Measurements from ENCODE around the gene ZNF213.

DNA sequence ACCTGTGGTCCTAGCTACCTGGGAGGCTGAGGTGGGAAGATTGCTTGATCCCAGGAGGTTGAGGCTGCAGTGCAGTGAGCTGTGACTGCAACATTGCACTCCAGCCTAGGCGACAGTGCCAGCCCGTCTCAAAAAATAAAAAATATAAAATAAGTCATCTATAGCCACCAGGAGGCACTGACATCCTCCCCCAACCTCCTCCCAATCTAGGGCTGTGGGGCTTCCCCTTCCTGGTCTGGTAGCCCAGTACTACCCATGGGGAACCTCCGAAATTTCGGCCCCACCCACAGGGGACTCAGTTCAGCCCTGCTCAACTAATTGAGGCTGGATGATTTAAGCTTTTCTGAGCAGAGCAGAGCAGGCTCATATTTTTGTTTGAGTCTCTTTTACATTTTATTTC, 39.0 kb upstream of the ZNF213 start:
- TF ChIP-seq RARB (CRISPR knock-in tag; IDR thresholded peaks at IDR 0.05) (no peak), ZC3H10 (CRISPR knock-in tag; IDR thresholded peaks at IDR 0.05) (no peak), ZNF8 (CRISPR knock-in tag; IDR thresholded peaks at IDR 0.05) (no peak), PPARA (CRISPR knock-in tag; IDR thresholded peaks at IDR 0.05; ENCODE audit: borderline replicate concordance) (no peak), TCF4 (CRISPR knock-in tag; IDR thresholded peaks at IDR 0.05; ENCODE audit: borderline replicate concordance) (no peak), ZNF70 (CRISPR knock-in tag; IDR thresholded peaks at IDR 0.05) (no peak)
- TF ChIP-seq, protein P1, sequence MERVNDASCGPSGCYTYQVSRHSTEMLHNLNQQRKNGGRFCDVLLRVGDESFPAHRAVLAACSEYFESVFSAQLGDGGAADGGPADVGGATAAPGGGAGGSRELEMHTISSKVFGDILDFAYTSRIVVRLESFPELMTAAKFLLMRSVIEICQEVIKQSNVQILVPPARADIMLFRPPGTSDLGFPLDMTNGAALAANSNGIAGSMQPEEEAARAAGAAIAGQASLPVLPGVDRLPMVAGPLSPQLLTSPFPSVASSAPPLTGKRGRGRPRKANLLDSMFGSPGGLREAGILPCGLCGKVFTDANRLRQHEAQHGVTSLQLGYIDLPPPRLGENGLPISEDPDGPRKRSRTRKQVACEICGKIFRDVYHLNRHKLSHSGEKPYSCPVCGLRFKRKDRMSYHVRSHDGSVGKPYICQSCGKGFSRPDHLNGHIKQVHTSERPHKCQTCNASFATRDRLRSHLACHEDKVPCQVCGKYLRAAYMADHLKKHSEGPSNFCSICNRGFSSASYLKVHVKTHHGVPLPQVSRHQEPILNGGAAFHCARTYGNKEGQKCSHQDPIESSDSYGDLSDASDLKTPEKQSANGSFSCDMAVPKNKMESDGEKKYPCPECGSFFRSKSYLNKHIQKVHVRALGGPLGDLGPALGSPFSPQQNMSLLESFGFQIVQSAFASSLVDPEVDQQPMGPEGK (CRISPR knock-in tag; IDR thresholded peaks at IDR 0.05; ENCODE audit: borderline replicate concordance): no peak
- TF ChIP-seq, protein P2, sequence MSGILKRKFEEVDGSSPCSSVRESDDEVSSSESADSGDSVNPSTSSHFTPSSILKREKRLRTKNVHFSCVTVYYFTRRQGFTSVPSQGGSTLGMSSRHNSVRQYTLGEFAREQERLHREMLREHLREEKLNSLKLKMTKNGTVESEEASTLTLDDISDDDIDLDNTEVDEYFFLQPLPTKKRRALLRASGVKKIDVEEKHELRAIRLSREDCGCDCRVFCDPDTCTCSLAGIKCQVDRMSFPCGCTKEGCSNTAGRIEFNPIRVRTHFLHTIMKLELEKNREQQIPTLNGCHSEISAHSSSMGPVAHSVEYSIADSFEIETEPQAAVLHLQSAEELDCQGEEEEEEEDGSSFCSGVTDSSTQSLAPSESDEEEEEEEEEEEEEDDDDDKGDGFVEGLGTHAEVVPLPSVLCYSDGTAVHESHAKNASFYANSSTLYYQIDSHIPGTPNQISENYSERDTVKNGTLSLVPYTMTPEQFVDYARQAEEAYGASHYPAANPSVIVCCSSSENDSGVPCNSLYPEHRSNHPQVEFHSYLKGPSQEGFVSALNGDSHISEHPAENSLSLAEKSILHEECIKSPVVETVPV (CRISPR knock-in tag; IDR thresholded peaks at IDR 0.05): no peak
- TF ChIP-seq, protein P3, sequence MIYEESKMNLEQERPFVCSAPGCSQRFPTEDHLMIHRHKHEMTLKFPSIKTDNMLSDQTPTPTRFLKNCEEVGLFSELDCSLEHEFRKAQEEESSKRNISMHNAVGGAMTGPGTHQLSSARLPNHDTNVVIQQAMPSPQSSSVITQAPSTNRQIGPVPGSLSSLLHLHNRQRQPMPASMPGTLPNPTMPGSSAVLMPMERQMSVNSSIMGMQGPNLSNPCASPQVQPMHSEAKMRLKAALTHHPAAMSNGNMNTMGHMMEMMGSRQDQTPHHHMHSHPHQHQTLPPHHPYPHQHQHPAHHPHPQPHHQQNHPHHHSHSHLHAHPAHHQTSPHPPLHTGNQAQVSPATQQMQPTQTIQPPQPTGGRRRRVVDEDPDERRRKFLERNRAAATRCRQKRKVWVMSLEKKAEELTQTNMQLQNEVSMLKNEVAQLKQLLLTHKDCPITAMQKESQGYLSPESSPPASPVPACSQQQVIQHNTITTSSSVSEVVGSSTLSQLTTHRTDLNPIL (CRISPR knock-in tag; IDR thresholded peaks at IDR 0.05; ENCODE audit: low read depth): no peak
